PFSK-1 (cell line): ENCODE data around the gene DDX10.

Source experiments
- FOXP2 ChIP-seq: optimal IDR thresholded peaks from 2 replicates; pipeline ENCODE3; 2011; ENCODE audit warnings: borderline replicate concordance, control low read depth, inconsistent platforms; ENCODE audit not compliant: insufficient read depth; ENCODE audit errors: extremely low read length, extremely low read depth
- POLR2AphosphoS5 ChIP-seq: IDR thresholded peaks from 2 replicates; pipeline ENCODE4 v1.6.1; 2012; ENCODE audit warnings: low read depth, mild to moderate bottlenecking, control low read depth, low read length, moderate library complexity
- REST ChIP-seq, 2 experiments: IDR thresholded peaks; 2 replicates each; pipeline versions ENCODE4 v1.6.1 to v1.8.0; 2011 to 2012; ENCODE audit warnings: low read depth in 2 of 2, low read length in 2 of 2, control low read depth in 1 of 2, inconsistent platforms in 1 of 2, mild to moderate bottlenecking in 1 of 2, moderate library complexity in 1 of 2; ENCODE audit not compliant: insufficient read depth in 1 of 2
- SIN3A ChIP-seq: IDR thresholded peaks from 2 replicates; pipeline ENCODE4 v1.6.1; 2012; ENCODE audit warnings: mild to moderate bottlenecking, low read length, moderate library complexity, borderline replicate concordance; ENCODE audit not compliant: insufficient read depth
- TAF1 ChIP-seq: IDR thresholded peaks from 2 replicates; pipeline ENCODE4 v1.6.1; 2012; ENCODE audit warnings: low read length, control low read depth, borderline replicate concordance; ENCODE audit not compliant: insufficient read depth

The DDX10 gene

GRCh38 chr11:108743851-108744250, 79.0 kb downstream of the DDX10 start:
- TF ChIP-seq SIN3A (no peak), TAF1 (no peak), POLR2AphosphoS5 (no peak), FOXP2 (no peak), REST (IDR thresholded peaks at IDR 0.05; ENCODE audit: insufficient read depth in 1 of 2, low read depth in 2 of 2, low read length in 2 of 2) (no peak)

GRCh38 chr11:108748968-108749367, 84.1 kb downstream of the DDX10 start:
- TF ChIP-seq FOXP2 (no peak), REST (IDR thresholded peaks at IDR 0.05; ENCODE audit: insufficient read depth in 1 of 2, low read depth in 2 of 2, low read length in 2 of 2) (no peak), POLR2AphosphoS5 (no peak), SIN3A (no peak), TAF1 (no peak)

GRCh38 chr11:108751444-108751843, 86.6 kb downstream of the DDX10 start:
- TF ChIP-seq SIN3A, result no peak
- TF ChIP-seq FOXP2, result no peak
- TF ChIP-seq POLR2AphosphoS5, result no peak
- no peak for TF ChIP-seq TAF1
- no peak for TF ChIP-seq REST (IDR thresholded peaks at IDR 0.05; ENCODE audit: insufficient read depth in 1 of 2, low read depth in 2 of 2, low read length in 2 of 2)

- TF ChIP-seq SIN3A (no peak), REST (IDR thresholded peaks at IDR 0.05; ENCODE audit: insufficient read depth in 1 of 2, low read depth in 2 of 2, low read length in 2 of 2) (no peak), POLR2AphosphoS5 (no peak), TAF1 (no peak), FOXP2 (no peak)
Observed at GRCh38 chr11:108752297-108752751, 87.5 kb downstream of the DDX10 start.

- TF ChIP-seq TAF1, result no peak
Observed at GRCh38 chr11:108754901-108755625, 90.2 kb downstream of the DDX10 start.
